HEK293 (cell line): ENCODE data around the gene CCR9.

Source experiments
- ZNF10 ChIP-seq: fragments of 450-650 bp; formaldehyde crosslinking; IDR thresholded peaks from 2 replicates; pipeline ENCODE4 v1.5.1; 2017; ENCODE audit warnings: missing biosample characterization, missing genetic modification characterization
- ZNF138 ChIP-seq: fragments of 450-650 bp; formaldehyde crosslinking; IDR thresholded peaks from 2 replicates; pipeline ENCODE4 v1.5.1; 2016; ENCODE audit warnings: missing biosample characterization, missing genetic modification characterization, borderline replicate concordance
- ZNF404 ChIP-seq: fragments of 450-650 bp; formaldehyde crosslinking; IDR thresholded peaks from 2 replicates; pipeline ENCODE4 v1.5.1; 2017; ENCODE audit warnings: missing biosample characterization, missing genetic modification characterization
- ZNF501 ChIP-seq: fragments of 450-650 bp; formaldehyde crosslinking; IDR thresholded peaks from 2 replicates; pipeline ENCODE4 v1.5.1; 2016; ENCODE audit warnings: missing biosample characterization, missing genetic modification characterization
- ZNF777 ChIP-seq: fragments of 450-650 bp; formaldehyde crosslinking; IDR thresholded peaks from 2 replicates; pipeline ENCODE4 v1.5.1; 2017; ENCODE audit warnings: missing biosample characterization, missing genetic modification characterization, borderline replicate concordance
- ZSCAN30 ChIP-seq: fragments of 450-650 bp; IDR thresholded peaks from 2 replicates; pipeline ENCODE4 v1.5.1; 2018; ENCODE audit warnings: missing biosample characterization, mild to moderate bottlenecking, missing genetic modification characterization, moderate library complexity
- TF ChIP-seq, protein P1 (sequence below): fragments of 450-650 bp; formaldehyde crosslinking; IDR thresholded peaks from 2 replicates; pipeline ENCODE4 v1.5.1; 2016; ENCODE audit warnings: missing biosample characterization, missing genetic modification characterization
- TF ChIP-seq, protein P2 (sequence below): fragments of 450-650 bp; formaldehyde crosslinking; IDR thresholded peaks from 2 replicates; pipeline ENCODE4 v1.5.1; 2016; ENCODE audit warnings: missing biosample characterization, missing genetic modification characterization
- TF ChIP-seq, protein P3 (sequence below): fragments of 450-650 bp; IDR thresholded peaks from 2 replicates; pipeline ENCODE4 v1.5.1; 2018; ENCODE audit warnings: missing biosample characterization, missing genetic modification characterization
- TF ChIP-seq, protein P4 (sequence below): fragments of 450-650 bp; formaldehyde crosslinking; IDR thresholded peaks from 2 replicates; pipeline ENCODE4 v1.5.1; 2016; ENCODE audit warnings: missing biosample characterization, missing genetic modification characterization
- TF ChIP-seq, protein P5 (sequence below): fragments of 450-650 bp; formaldehyde crosslinking; IDR thresholded peaks from 2 replicates; pipeline ENCODE4 v1.5.1; 2016; ENCODE audit warnings: missing biosample characterization, missing genetic modification characterization
- TF ChIP-seq, protein P6 (sequence below): fragments of 450-650 bp; formaldehyde crosslinking; IDR thresholded peaks from 2 replicates; pipeline ENCODE4 v1.5.1; 2017; ENCODE audit warnings: missing biosample characterization, missing genetic modification characterization

DNA sequence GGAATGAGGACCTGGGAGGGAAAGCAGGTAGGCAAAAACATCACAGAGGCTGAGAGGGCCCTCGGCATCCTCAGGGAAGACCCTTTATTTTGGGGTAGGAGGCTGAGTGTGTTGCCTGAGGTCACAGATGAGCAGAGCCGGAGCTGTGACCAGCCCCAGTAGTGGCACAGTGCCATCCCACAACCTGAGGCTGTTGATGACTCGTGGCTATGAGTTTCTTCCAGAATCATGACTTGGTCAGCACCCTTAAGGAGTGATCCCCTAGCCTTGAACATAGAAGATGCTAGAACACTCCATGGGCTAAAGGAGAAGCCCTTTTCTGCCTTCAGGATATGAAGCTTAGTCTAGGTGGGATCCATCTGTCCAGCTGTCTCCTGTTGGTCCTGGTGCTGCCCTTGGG lies 37.4 kb downstream of the CCR9 start:
- TF ChIP-seq, protein P1, sequence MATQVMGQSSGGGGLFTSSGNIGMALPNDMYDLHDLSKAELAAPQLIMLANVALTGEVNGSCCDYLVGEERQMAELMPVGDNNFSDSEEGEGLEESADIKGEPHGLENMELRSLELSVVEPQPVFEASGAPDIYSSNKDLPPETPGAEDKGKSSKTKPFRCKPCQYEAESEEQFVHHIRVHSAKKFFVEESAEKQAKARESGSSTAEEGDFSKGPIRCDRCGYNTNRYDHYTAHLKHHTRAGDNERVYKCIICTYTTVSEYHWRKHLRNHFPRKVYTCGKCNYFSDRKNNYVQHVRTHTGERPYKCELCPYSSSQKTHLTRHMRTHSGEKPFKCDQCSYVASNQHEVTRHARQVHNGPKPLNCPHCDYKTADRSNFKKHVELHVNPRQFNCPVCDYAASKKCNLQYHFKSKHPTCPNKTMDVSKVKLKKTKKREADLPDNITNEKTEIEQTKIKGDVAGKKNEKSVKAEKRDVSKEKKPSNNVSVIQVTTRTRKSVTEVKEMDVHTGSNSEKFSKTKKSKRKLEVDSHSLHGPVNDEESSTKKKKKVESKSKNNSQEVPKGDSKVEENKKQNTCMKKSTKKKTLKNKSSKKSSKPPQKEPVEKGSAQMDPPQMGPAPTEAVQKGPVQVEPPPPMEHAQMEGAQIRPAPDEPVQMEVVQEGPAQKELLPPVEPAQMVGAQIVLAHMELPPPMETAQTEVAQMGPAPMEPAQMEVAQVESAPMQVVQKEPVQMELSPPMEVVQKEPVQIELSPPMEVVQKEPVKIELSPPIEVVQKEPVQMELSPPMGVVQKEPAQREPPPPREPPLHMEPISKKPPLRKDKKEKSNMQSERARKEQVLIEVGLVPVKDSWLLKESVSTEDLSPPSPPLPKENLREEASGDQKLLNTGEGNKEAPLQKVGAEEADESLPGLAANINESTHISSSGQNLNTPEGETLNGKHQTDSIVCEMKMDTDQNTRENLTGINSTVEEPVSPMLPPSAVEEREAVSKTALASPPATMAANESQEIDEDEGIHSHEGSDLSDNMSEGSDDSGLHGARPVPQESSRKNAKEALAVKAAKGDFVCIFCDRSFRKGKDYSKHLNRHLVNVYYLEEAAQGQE (tag by site-specific recombination): no peak
- TF ChIP-seq ZNF501 (tag by site-specific recombination) (no peak), ZNF404 (no peak), ZNF777 (tag by site-specific recombination) (no peak), ZNF10 (no peak), ZSCAN30 (tag by site-specific recombination) (no peak), ZNF138 (no peak)
- TF ChIP-seq, protein P2, sequence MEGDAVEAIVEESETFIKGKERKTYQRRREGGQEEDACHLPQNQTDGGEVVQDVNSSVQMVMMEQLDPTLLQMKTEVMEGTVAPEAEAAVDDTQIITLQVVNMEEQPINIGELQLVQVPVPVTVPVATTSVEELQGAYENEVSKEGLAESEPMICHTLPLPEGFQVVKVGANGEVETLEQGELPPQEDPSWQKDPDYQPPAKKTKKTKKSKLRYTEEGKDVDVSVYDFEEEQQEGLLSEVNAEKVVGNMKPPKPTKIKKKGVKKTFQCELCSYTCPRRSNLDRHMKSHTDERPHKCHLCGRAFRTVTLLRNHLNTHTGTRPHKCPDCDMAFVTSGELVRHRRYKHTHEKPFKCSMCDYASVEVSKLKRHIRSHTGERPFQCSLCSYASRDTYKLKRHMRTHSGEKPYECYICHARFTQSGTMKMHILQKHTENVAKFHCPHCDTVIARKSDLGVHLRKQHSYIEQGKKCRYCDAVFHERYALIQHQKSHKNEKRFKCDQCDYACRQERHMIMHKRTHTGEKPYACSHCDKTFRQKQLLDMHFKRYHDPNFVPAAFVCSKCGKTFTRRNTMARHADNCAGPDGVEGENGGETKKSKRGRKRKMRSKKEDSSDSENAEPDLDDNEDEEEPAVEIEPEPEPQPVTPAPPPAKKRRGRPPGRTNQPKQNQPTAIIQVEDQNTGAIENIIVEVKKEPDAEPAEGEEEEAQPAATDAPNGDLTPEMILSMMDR: no peak
- TF ChIP-seq, protein P3, sequence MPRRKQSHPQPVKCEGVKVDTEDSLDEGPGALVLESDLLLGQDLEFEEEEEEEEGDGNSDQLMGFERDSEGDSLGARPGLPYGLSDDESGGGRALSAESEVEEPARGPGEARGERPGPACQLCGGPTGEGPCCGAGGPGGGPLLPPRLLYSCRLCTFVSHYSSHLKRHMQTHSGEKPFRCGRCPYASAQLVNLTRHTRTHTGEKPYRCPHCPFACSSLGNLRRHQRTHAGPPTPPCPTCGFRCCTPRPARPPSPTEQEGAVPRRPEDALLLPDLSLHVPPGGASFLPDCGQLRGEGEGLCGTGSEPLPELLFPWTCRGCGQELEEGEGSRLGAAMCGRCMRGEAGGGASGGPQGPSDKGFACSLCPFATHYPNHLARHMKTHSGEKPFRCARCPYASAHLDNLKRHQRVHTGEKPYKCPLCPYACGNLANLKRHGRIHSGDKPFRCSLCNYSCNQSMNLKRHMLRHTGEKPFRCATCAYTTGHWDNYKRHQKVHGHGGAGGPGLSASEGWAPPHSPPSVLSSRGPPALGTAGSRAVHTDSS (tag by site-specific recombination): no peak
- TF ChIP-seq, protein P4, sequence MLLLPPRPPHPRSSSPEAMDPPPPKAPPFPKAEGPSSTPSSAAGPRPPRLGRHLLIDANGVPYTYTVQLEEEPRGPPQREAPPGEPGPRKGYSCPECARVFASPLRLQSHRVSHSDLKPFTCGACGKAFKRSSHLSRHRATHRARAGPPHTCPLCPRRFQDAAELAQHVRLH: no peak
- TF ChIP-seq, protein P5, sequence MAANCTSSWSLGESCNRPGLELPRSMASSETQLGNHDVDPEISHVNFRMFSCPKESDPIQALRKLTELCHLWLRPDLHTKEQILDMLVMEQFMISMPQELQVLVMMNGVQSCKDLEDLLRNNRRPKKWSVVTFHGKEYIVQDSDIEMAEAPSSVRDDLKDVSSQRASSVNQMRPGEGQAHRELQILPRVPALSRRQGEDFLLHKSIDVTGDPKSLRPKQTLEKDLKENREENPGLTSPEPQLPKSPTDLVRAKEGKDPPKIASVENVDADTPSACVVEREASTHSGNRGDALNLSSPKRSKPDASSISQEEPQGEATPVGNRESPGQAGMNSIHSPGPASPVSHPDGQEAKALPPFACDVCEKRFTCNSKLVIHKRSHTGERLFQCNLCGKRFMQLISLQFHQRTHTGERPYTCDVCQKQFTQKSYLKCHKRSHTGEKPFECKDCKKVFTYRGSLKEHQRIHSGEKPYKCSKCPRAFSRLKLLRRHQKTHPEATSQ (tag by site-specific recombination): no peak
- TF ChIP-seq, protein P6, sequence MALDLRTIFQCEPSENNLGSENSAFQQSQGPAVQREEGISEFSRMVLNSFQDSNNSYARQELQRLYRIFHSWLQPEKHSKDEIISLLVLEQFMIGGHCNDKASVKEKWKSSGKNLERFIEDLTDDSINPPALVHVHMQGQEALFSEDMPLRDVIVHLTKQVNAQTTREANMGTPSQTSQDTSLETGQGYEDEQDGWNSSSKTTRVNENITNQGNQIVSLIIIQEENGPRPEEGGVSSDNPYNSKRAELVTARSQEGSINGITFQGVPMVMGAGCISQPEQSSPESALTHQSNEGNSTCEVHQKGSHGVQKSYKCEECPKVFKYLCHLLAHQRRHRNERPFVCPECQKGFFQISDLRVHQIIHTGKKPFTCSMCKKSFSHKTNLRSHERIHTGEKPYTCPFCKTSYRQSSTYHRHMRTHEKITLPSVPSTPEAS (tag by site-specific recombination): no peak
